Natural killer cell (primary cell): Measurements from ENCODE around the gene FARS2. TPM values are rescaled to one million over a fixed set of nuclear protein-coding genes. Genes with fewer than 3 reads are reported as not detected.

ENCODE experiments used
- ATAC-seq, 3 donors: fragments of 150-1000 bp in 2 of 3; fragments of 200-7000 bp in 1 of 3; cut with Tn5 transposase; 1 replicate in 1 of 3; 2 replicates in 2 of 3; pipeline ENCODE4 v1.10.0; 2021; ENCODE audit warnings: mild to moderate bottlenecking in 2 of 3, moderate library complexity in 2 of 3
- DNase-seq, 2 donors: peaks; one replicate each; pipeline versions ENCODE4 v3.0.0 to v3.0.0-alpha.2; 2013 to 2021; ENCODE audit warnings: mixed read lengths in 1 of 2
- H3K27ac ChIP-seq: one replicate; pipeline ENCODE4 v1.5.1; 2013; ENCODE audit warnings: mild to moderate bottlenecking, low read length
- H3K27me3 ChIP-seq: one replicate; pipeline ENCODE4 v1.6.1; 2013; ENCODE audit warnings: low read length; ENCODE audit not compliant: control insufficient read depth, insufficient read depth
- H3K36me3 ChIP-seq: one replicate; pipeline ENCODE4 v1.6.1; 2013; ENCODE audit warnings: low read length; ENCODE audit not compliant: control insufficient read depth, insufficient read depth
- H3K4me1 ChIP-seq: one replicate; pipeline ENCODE4 v1.6.1; 2013; ENCODE audit warnings: low read length; ENCODE audit not compliant: control insufficient read depth, insufficient read depth
- H3K4me3 ChIP-seq: one replicate; pipeline ENCODE4 v1.5.1; 2013; ENCODE audit warnings: low read length
- H3K9me3 ChIP-seq: one replicate; pipeline ENCODE4 v1.6.1; 2013; ENCODE audit warnings: low read length; ENCODE audit not compliant: control insufficient read depth, insufficient read depth
- H3K27ac Mint-ChIP-seq, 2 donors: one replicate each; pipeline ENCODE4 v1.8.0; 2022; ENCODE audit warnings: mild to moderate bottlenecking in 2 of 2, mixed read lengths in 2 of 2, moderate library complexity in 1 of 2
- H3K27me3 Mint-ChIP-seq, 2 donors: one replicate each; pipeline ENCODE4 v1.8.0; 2022; ENCODE audit warnings: low read depth in 2 of 2, mixed read lengths in 2 of 2
- H3K36me3 Mint-ChIP-seq: one replicate; pipeline ENCODE4 v1.8.0; 2022; ENCODE audit warnings: mixed read lengths
- H3K4me1 Mint-ChIP-seq, 2 donors: one replicate each; pipeline ENCODE4 v1.8.0; 2022; ENCODE audit warnings: mixed read lengths in 2 of 2
- H3K4me3 Mint-ChIP-seq: one replicate; pipeline ENCODE4 v1.8.0; 2022; ENCODE audit warnings: mild to moderate bottlenecking, moderate library complexity, mixed read lengths
- H3K9me3 Mint-ChIP-seq, 2 donors: one replicate each; pipeline ENCODE4 v1.8.0; 2022; ENCODE audit warnings: mixed read lengths in 2 of 2
- WGBS: methylation state at CpG from one replicate; pipeline ENCODE4 v1.1.7; 2013; ENCODE audit warnings: missing lambda C conversion rate; ENCODE audit not compliant: insufficient coverage; 5-methylcytosine and 5-hydroxymethylcytosine counted together
- intact Hi-C: fragments of 100-400 bp; cut with micrococcal nuclease; formaldehyde crosslinking; loops from one replicate; pipeline ENCODE4 v1.14.2; 2022
- total RNA-seq, 4 donors: library from RNA; stranded (reverse); fragments of 120-200 nt in 1 of 4; gene quantifications; one replicate each; pipeline versions ENCODE4 v1.2.3 to v1.2.4, GENCODE V29; 2013 to 2022
- TF ChIP-seq, protein P1 (sequence below): fragments of 200-600 bp; IDR thresholded peaks from one replicate; pipeline ENCODE4 v1.8.0; 2022; ENCODE audit warnings: antibody characterized with exemption

FARS2 gene
- total RNA-seq, 3 donors from 2014 or later (not counting 1 experiment from before 2014, with no cell fraction given): 15.3 to 24.8 (median 22.7) TPM

DNA sequence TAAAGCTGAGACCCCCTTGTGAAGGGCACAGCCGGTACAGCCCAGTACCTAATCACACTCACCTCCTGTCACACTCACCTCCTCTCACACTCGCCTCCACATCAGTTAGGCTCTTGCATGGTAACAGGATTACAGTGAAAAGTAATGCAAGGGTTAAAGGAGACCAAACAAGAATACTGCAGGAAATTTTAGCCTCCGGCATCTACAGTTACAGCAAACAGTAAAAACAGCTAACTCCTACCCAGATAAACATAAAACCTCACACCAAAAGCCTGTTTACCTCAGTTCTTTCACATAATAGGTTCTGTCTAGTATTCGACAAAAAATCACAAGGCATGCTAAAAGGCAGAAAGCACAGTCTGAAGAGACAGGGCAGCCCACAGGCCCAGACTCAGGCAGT, 55.6 kb downstream of the FARS2 start:
- Histone ChIP-seq H3K27me3 (no peaks in the 10 kb centered on the region), H3K27ac (no peak overlapping the region), H3K4me1 (no peaks in the 10 kb centered on the region), H3K36me3 (no peaks in the 10 kb centered on the region), H3K9me3 (no peaks in the 10 kb centered on the region), H3K4me3 (no peak overlapping the region)
- Mint-ChIP-seq H3K36me3 (no peaks in the 10 kb centered on the region), H3K27me3 (no peaks in the 10 kb centered on the region), H3K4me3 (no peak overlapping the region), H3K27ac (no peak overlapping the region), H3K9me3 (no peaks in the 10 kb centered on the region), H3K4me1 (peaks cover 35 to 58% of the 10 kb centered on the region in 2 donors)
- TF ChIP-seq, protein P1, sequence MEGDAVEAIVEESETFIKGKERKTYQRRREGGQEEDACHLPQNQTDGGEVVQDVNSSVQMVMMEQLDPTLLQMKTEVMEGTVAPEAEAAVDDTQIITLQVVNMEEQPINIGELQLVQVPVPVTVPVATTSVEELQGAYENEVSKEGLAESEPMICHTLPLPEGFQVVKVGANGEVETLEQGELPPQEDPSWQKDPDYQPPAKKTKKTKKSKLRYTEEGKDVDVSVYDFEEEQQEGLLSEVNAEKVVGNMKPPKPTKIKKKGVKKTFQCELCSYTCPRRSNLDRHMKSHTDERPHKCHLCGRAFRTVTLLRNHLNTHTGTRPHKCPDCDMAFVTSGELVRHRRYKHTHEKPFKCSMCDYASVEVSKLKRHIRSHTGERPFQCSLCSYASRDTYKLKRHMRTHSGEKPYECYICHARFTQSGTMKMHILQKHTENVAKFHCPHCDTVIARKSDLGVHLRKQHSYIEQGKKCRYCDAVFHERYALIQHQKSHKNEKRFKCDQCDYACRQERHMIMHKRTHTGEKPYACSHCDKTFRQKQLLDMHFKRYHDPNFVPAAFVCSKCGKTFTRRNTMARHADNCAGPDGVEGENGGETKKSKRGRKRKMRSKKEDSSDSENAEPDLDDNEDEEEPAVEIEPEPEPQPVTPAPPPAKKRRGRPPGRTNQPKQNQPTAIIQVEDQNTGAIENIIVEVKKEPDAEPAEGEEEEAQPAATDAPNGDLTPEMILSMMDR: no peak
- DNase-seq (no peak), ATAC-seq (no peak)
- WGBS: 80% methylated on average over 3 of the region's 4 CpGs
- intact Hi-C loops: no loop called here

- H3K36me3 ChIP-seq: no peaks in the 10 kb centered on the region
- H3K27me3 Mint-ChIP-seq: no peaks in the 10 kb centered on the region
- H3K4me3 ChIP-seq: no peak overlapping the region
- no peak overlapping the region for H3K27ac Mint-ChIP-seq
- no peaks in the 10 kb centered on the region for H3K36me3 Mint-ChIP-seq
- intact Hi-C loops: no loop called here
- WGBS: over 99% methylated on average over 7 of the region's 7 CpGs
- H3K4me1 ChIP-seq: no peaks in the 10 kb centered on the region
- H3K9me3 Mint-ChIP-seq: no peaks in the 10 kb centered on the region
- peaks cover 33 to 45% of the 10 kb centered on the region in 2 donors for H3K4me1 Mint-ChIP-seq
- H3K27ac ChIP-seq: no peak overlapping the region
- no peak for DNase-seq
- TF ChIP-seq, protein P1: no peak
- H3K9me3 ChIP-seq: no peaks in the 10 kb centered on the region
- no peak for ATAC-seq
- no peaks in the 10 kb centered on the region for H3K27me3 ChIP-seq
- no peak overlapping the region for H3K4me3 Mint-ChIP-seq
Observed at GRCh38 chr6:5318617-5319272, 57.4 kb downstream of the FARS2 start.

DNA sequence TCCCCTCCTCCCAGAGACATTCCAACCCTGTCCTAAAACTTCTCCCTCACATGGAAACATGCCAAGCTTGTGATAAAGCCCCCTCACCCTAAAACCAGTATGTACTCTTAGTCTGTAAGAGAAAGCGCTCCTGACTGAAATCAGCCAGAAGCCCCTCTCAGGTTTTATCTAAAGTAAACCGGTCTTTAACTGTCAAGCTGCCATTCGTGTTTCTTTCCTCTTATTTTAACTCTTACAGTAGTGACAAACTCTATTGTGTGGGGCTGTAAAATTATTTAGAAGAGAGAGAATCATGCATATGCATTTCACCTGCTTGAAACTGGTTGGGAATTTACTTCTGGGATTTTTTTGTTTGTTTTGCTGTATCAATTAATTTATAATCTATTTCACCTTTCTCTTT, 62.7 kb downstream of the FARS2 start:
- intact Hi-C loops: no loop called here
- Histone ChIP-seq H3K4me1 (no peaks in the 10 kb centered on the region), H3K9me3 (no peaks in the 10 kb centered on the region), H3K4me3 (no peak overlapping the region), H3K27me3 (no peaks in the 10 kb centered on the region), H3K27ac (no peak overlapping the region), H3K36me3 (peaks cover 3% of the 10 kb centered on the region)
- no peak for DNase-seq
- Mint-ChIP-seq H3K4me3 (no peak overlapping the region), H3K9me3 (no peaks in the 10 kb centered on the region), H3K4me1 (peaks cover 31 to 32% of the 10 kb centered on the region in 2 donors), H3K36me3 (no peaks in the 10 kb centered on the region), H3K27ac (no peak overlapping the region), H3K27me3 (no peaks in the 10 kb centered on the region)
- WGBS: 100% methylated on average over 1 of the region's 3 CpGs
- TF ChIP-seq, protein P1: no peak
- ATAC-seq: no peak

- Mint-ChIP-seq H3K36me3 (no peaks in the 10 kb centered on the region), H3K4me3 (no peak overlapping the region), H3K4me1 (peaks cover 22 to 30% of the 10 kb centered on the region in 2 donors), H3K27me3 (no peaks in the 10 kb centered on the region), H3K27ac (no peak overlapping the region), H3K9me3 (no peaks in the 10 kb centered on the region)
- Histone ChIP-seq H3K27ac (no peak overlapping the region), H3K27me3 (no peaks in the 10 kb centered on the region), H3K36me3 (peaks cover 3% of the 10 kb centered on the region), H3K4me3 (no peak overlapping the region), H3K4me1 (no peaks in the 10 kb centered on the region), H3K9me3 (no peaks in the 10 kb centered on the region)
- DNase-seq (no peak), ATAC-seq (no peak)
- intact Hi-C loops: no loop called here
- 88% methylated on average over 3 of the region's 3 CpGs for WGBS
- TF ChIP-seq, protein P1: no peak
Observed at GRCh38 chr6:5325173-5325572, 63.9 kb downstream of the FARS2 start.
